NCI-H460 (cell line): Measurements from ENCODE around the gene ACAA2. TPM values are rescaled to one million over a fixed set of nuclear protein-coding genes. Genes with fewer than 3 reads are reported as not detected.
"Not testable (repeated sequence)": the region's sequence is repeated elsewhere in the genome, so short reads cannot be mapped to it uniquely, and the experiment has no call there.

Experiments used
- DNase-seq: peaks from one replicate; pipeline ENCODE4 v3.0.0-alpha.2; 2016; ENCODE audit warnings: low read depth; ENCODE audit errors: extremely low read depth
- total RNA-seq: library from RNA; depleted of rRNA; stranded (reverse); fragments of >200 nt; shearing (Covaris generic); gene quantifications from 2 replicates; pipeline ENCODE4 v1.2.3, GENCODE V29; 2014

Gene ACAA2
- total RNA-seq, 1 experiment from 2014 or later = 84.5 TPM

GRCh38 chr18:49846361-49846662 lies 33.0 kb upstream of the ACAA2 start:
- no peak for DNase-seq

GRCh38 chr18:49845629-49846360 lies 32.5 kb upstream of the ACAA2 start:
- DNase-seq = no peak

DNA sequence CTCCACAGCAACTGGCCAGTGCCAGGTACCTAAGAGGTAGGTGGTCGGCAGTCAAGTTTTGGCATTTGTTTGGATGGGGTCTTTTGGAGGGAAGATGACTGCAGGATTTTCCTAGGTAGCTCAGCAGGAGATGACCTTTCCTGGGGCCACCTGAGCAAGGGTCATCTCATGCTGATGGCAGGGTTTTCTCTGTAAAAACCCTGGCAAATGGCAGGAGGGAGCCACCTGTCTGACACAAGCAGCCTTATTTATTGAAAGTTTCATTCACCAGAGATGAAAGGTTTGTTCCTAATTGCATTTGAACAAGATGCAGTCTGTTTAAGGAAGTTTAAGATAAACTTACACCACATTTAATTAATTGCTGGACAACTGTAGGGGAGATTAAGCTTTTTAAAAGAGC lies 31.6 kb upstream of the ACAA2 start:
- no peak for DNase-seq

GRCh38 chr18:49843778-49844625 lies 30.7 kb upstream of the ACAA2 start:
- DNase-seq = no peak

GRCh38 chr18:49843131-49843530 lies 29.8 kb upstream of the ACAA2 start:
- no peak for DNase-seq

DNA sequence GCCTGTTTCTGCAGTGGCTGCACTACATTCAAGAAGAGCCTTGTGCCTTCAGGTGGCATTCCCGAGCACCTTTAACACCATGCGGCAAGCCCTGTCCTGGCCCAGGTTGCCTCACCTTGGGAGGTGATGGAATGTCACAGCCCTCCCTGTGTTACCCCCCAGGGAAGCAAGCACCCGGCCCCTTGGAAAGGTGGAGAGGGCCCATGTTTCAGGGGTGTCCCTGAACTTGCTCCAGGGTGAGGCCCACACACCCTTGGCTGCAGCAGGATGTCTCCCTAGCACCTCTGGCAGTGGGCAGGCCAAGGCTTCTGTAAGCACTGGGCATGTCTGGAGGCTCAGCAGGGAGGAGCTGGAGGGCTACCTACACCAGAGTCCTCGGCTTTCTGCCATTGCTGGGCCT lies 29.3 kb upstream of the ACAA2 start:
- no peak for DNase-seq

DNA sequence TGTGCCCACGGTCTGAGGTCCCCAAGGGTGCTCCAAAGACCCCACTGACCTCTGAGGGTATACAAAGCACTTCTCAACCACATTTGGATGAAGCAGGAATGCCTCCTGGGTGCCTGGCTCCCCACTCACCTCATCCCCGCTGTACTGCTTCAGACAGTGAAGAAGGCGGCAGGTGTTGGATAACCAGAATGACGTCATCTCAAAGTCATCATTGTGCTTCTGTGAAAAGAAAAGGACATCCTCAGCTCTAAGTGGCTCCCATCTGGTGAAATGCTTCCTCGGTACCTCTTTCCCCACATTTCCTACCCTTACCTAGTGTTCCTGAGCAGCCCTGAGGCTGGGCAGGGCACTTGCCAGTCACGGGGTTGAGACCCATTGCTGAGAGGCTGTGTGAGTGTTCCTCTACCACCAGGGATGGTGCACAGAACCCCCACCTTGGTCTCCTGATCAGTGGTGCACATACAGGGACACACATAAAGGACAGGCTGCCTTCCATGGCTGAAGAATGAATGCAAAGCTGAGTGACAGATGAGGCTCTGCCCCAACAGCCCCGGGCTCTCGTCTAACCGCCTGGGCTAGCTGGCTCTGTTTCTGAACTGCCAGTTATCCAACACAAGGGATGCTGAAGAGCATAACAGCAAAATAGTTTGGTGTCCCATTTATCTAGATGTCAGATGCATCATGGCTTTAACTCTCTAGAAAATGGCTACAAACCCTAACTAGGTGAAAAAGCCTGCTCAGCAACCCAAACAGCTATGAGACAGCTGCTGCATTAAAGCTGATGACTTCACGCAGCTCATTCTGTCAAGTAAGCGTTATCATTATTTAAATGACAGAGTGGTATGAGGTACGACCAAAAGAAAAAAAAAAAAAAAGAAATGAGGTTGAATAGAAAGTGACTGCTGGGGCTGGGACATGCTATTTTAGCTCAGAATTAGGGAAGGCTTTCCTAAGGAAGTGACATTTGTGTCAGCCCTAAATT lies 28.2 kb upstream of the ACAA2 start:
- DNase-seq = no peak

DNA sequence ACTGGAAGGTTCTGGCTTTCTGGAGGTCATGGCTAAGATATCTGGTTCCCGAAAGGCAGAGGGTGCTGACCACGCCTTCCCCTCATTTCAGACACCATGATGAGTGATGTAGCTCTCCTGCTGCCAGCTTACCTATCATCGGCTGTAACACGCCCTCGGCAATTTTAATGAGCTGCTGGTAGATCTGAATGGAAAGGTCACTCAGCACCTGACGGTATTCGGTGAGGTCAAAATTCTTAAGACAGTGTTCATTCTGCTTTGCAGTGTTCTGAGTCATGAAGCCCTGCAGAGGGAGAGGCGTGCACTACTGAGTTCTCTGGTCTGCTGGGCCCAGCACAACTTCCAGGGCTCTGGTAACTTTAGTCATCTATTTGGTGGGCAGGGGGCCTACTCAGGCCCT lies 25.7 kb upstream of the ACAA2 start:
- no peak for DNase-seq

GRCh38 chr18:49838381-49838780 lies 25.0 kb upstream of the ACAA2 start:
- no peak for DNase-seq

DNA sequence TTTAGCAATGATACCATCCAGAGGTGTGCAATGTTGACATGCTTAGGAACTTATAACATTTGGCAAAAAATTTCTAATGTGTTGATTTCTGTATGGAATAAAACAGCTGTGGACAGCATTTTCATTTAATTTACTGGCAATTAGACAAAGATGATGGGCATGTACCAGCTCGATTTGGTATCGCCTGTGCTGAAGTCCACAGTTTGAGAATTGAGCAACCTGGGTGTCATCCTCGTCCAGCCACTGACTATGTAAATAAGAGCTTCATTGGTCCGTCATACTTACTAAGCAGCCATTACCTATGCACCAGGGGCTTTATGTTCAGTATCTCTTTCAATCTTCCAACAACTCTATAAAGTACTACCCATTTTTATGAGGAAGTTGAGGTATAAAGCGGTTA lies 24.6 kb upstream of the ACAA2 start:
- DNase-seq = no peak

GRCh38 chr18:49837316-49837835 lies 24.0 kb upstream of the ACAA2 start:
- not testable (repeated sequence) for DNase-seq

GRCh38 chr18:49835405-49835804 lies 22.1 kb upstream of the ACAA2 start:
- DNase-seq = no peak

DNA sequence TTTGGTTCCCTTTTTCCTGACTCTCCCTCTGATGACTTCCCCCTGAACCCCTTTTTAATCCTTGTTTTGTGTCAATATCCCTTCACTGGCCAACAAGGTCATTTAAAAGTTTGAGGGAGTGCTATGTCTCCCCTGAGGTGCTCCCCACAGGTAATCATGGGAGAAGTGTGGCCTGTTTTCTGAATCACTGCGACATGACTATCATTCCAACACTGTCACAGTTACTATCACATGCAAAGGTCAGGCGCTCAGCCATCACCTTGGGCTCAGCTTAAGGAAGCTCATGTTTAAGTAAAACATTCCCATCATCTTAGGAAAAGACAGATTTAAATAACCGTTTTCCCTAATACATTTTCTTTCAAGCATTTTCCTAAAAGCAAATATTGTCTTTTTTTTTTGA lies 20.9 kb upstream of the ACAA2 start:
- DNase-seq = no peak

DNA sequence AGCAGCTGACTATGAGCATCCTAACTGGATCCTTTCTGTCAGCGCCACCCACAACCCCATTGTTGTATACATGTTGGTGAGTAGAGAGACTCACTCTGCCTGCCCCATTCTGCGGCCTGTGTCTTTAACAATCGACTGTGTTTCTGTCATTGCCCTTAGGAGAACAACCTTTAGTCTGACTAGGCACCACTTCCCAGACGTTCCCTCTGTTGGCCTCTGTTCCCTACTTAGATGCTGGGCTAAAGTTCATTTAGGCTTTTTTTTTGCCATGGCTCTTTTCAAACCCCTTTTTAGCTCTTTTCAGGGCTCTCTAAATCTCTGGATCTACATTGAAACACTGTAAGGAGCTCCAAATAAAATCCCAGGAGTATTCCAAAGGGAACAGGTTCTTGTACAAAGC lies 20.5 kb upstream of the ACAA2 start:
- DNase-seq = no peak

DNA sequence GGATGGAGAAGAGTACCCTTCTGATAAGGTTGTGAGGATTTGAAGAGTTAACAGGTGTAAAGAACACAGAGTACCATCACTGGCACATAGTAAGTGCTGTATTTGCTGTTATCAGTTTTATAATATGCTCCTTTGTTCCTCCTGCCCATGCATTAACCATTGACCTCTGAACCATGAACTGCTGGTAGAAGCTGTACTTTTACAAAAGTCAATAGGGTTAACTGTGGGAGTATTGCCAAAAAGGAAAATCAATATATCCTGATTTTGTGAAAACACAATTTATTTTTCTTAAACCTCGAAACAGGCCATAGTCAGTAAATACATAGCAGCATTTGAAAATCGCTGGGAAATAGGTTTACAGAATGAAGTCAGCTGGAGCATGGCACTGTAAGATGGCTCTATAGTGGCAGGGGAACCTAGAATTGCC lies 18.9 kb upstream of the ACAA2 start:
- no peak for DNase-seq

DNA sequence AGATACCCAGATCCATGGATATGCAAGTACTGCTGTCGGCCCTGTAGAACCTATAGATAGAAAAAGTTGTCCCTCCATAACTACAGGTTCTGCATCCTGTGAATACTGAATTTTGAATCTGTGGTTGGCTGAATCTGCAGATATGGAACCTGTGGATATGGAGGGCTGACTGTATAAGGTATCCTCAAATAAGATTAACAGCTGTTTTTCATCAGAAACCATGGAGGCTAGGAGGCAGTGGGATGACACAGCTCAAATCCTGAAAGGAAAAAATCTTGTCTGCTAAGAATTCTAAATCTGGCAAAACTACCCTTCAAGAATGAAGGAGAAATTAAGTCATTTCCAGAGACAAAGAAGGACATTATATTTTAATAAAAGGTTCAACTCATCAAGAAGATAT lies 14.7 kb upstream of the ACAA2 start:
- DNase-seq = no peak

- DNase-seq = no peak
Measured at GRCh38 chr18:49819823-49820671, 6.7 kb upstream of the ACAA2 start.

GRCh38 chr18:49819071-49819662 lies 5.8 kb upstream of the ACAA2 start:
- no peak for DNase-seq

- DNase-seq = no peak
Measured at GRCh38 chr18:49817947-49818346, 4.6 kb upstream of the ACAA2 start.

GRCh38 chr18:49815927-49816326 lies 2.6 kb upstream of the ACAA2 start:
- DNase-seq = no peak
